ENCODE data around the gene ARHGAP9.

GRCh38 chr12:57460468-57460784 is 19.2 kb downstream of the ARHGAP9 start:
- TF ChIP-seq CTCF (IDR thresholded peaks at IDR 0.05) (no peak), POLR2A (IDR thresholded peaks at IDR 0.05) (no peak)
